Neural cell (in vitro differentiated cells): ENCODE data around the gene C3orf33. TPM values are rescaled to one million over a fixed set of nuclear protein-coding genes. Genes with fewer than 3 reads are reported as not detected.

ENCODE experiments used
- H2AFZ ChIP-seq: fragments of 200-600, 300-800 bp; sonication (generic), shearing (Covaris generic); 2 replicates; pipeline ENCODE4 v1.6.0; 2014; ENCODE audit warnings: low read depth, mild to moderate bottlenecking, antibody characterized with exemption, low read length, moderate library complexity
- H3F3A ChIP-seq: fragments of 200-600 bp; shearing (Covaris generic); 2 replicates; pipeline ENCODE4 v1.6.1; 2016; ENCODE audit warnings: mild to moderate bottlenecking, moderate library complexity, mixed read lengths, antibody characterized with exemption, low read length; ENCODE audit not compliant: insufficient read depth, poor library complexity, severe bottlenecking
- H3K27ac ChIP-seq: fragments of 200-600, 300-800 bp; sonication (generic), shearing (Covaris generic); 2 replicates; pipeline ENCODE4 v1.5.1; 2014; ENCODE audit warnings: mild to moderate bottlenecking, low read length, moderate library complexity
- H3K27me3 ChIP-seq: fragments of 300-800, 200-600 bp; sonication (generic), shearing (Covaris generic); 2 replicates; pipeline ENCODE4 v1.6.0; 2014; ENCODE audit warnings: mild to moderate bottlenecking, low read depth, low read length, moderate library complexity; ENCODE audit not compliant: insufficient read depth
- H3K36me3 ChIP-seq: fragments of 300-800, 200-600 bp; sonication (generic), shearing (Covaris generic); 2 replicates; pipeline ENCODE4 v1.5.1; 2014; ENCODE audit warnings: mild to moderate bottlenecking, antibody characterized with exemption, low read length, moderate library complexity; ENCODE audit not compliant: insufficient read depth
- H3K4me2 ChIP-seq: fragments of 300-800, 200-600 bp; sonication (generic), shearing (Covaris generic); 2 replicates; pipeline ENCODE4 v1.6.0; 2014; ENCODE audit warnings: mild to moderate bottlenecking, low read length
- H3K4me3 ChIP-seq: fragments of 300-800, 200-600 bp; sonication (generic), shearing (Covaris generic); 2 replicates; pipeline ENCODE4 v1.5.1; 2014; ENCODE audit warnings: mild to moderate bottlenecking, low read length, moderate library complexity
- H3K79me2 ChIP-seq: fragments of 200-600 bp; shearing (Covaris generic); replicated peaks from 2 replicates; pipeline ENCODE4 v1.6.0; 2014; ENCODE audit warnings: mild to moderate bottlenecking, low read length, moderate library complexity; ENCODE audit not compliant: insufficient read depth
- H3K9ac ChIP-seq: fragments of 300-800, 200-600 bp; sonication (generic), shearing (Covaris generic); 2 replicates; pipeline ENCODE4 v1.6.1; 2016; ENCODE audit warnings: mild to moderate bottlenecking, low read length, mixed read lengths
- H3K9me2 ChIP-seq: fragments of 200-600 bp; shearing (Covaris generic); 2 replicates; pipeline ENCODE4 v1.6.1; 2016; ENCODE audit warnings: mild to moderate bottlenecking, low read length, mixed read lengths; ENCODE audit not compliant: insufficient read depth
- H3K9me3 ChIP-seq: fragments of 200-600, 300-800 bp; sonication (generic), shearing (Covaris generic); 2 replicates; pipeline ENCODE4 v1.6.1; 2016; ENCODE audit warnings: mild to moderate bottlenecking, mixed run types, low read length, moderate library complexity, mixed read lengths
- H4K20me1 ChIP-seq: fragments of 200-600 bp; shearing (Covaris generic); 2 replicates; pipeline ENCODE4 v1.6.1; 2016; ENCODE audit warnings: mild to moderate bottlenecking, mixed run types; ENCODE audit not compliant: insufficient read depth
- EP300 ChIP-seq: fragments of 450-650 bp; conservative IDR thresholded peaks from 2 replicates; pipeline ENCODE4 v1.6.1; 2014; ENCODE audit warnings: antibody characterized with exemption, mild to moderate bottlenecking, moderate library complexity; ENCODE audit not compliant: poor library complexity, severe bottlenecking
- EZH2 ChIP-seq: fragments of 200-600, 300-800 bp; shearing (Covaris generic), sonication (generic); IDR thresholded peaks from 2 replicates; pipeline ENCODE4 v1.6.1; 2014; ENCODE audit warnings: antibody characterized with exemption, low read length, borderline replicate concordance, mild to moderate bottlenecking; ENCODE audit not compliant: insufficient read depth, poor library complexity, severe bottlenecking
- MXI1 ChIP-seq: fragments of 450-650 bp; conservative IDR thresholded peaks from 2 replicates; pipeline ENCODE4 v1.6.1; 2014; ENCODE audit warnings: antibody characterized with exemption, mild to moderate bottlenecking; ENCODE audit not compliant: poor library complexity, severe bottlenecking
- POLR2AphosphoS5 ChIP-seq: IDR thresholded peaks from 2 replicates; pipeline ENCODE4 v1.6.1; 2012
- RAD21 ChIP-seq: fragments of 450-650 bp; conservative IDR thresholded peaks from 2 replicates; pipeline ENCODE4 v1.6.1; 2014; ENCODE audit warnings: antibody characterized with exemption, mild to moderate bottlenecking, moderate library complexity
- SMC3 ChIP-seq: fragments of 450-650 bp; conservative IDR thresholded peaks from 2 replicates; pipeline ENCODE4 v1.6.1; 2014; ENCODE audit warnings: antibody characterized with exemption, mild to moderate bottlenecking, moderate library complexity; ENCODE audit not compliant: poor library complexity
- TAF1 ChIP-seq: IDR thresholded peaks from 2 replicates; pipeline ENCODE4 v1.6.1; 2012; ENCODE audit warnings: low read depth
- polyA plus RNA-seq: library from polyadenylated mRNA; depleted of rRNA; stranded (reverse); fragments of >200 nt; gene quantifications from 2 replicates; pipeline ENCODE4 v1.2.3, GENCODE V29; 2014
- TF ChIP-seq, protein P1 (sequence below): IDR thresholded peaks from 2 replicates; pipeline ENCODE4 v1.6.1; 2012; ENCODE audit warnings: borderline replicate concordance
- TF ChIP-seq, protein P2 (sequence below): fragments of 450-650 bp; IDR thresholded peaks from 2 replicates; pipeline ENCODE4 v1.5.1; 2014; ENCODE audit warnings: antibody characterized with exemption, mild to moderate bottlenecking, moderate library complexity; ENCODE audit not compliant: poor library complexity, severe bottlenecking

The C3orf33 gene
- polyA plus RNA-seq, 1 donor from 2014 or later: 9.8 TPM

DNA sequence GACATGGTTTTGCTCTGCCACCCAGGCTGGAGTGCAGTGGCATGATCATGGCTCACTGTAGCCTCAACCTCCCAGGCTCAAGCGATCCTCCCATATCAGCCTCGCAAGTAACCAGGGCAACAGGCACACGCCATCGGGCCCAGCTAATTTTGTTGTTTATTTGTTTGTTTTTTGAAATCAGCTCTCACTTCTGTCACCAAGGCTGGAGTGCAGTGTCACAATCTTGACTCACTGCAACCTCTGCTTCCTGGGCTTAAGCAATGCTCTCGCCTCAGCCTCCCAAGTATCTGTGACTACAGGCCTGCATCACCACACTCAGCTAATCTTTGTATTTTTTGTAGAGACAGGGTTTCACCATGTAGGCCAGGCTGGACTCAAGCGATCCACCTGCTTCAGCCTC is 35.0 kb downstream of the C3orf33 start:
- H3K36me3 ChIP-seq: no peaks in the 10 kb centered on the region
- H3K4me2 ChIP-seq: no peak overlapping the region
- no peak overlapping the region for H2AFZ ChIP-seq
- TF ChIP-seq POLR2AphosphoS5 (no peak), TAF1 (no peak), EZH2 (no peak), RAD21 (no peak), SMC3 (no peak)
- no peaks in the 10 kb centered on the region for H3K79me2 ChIP-seq
- H3K9me2 ChIP-seq: no peaks in the 10 kb centered on the region
- H3K27me3 ChIP-seq: no peaks in the 10 kb centered on the region
- H3K27ac ChIP-seq: no peak overlapping the region
- no peaks in the 10 kb centered on the region for H3K9me3 ChIP-seq
- H3K4me3 ChIP-seq: no peak overlapping the region
- H3F3A ChIP-seq: no peaks in the 10 kb centered on the region
- no peak overlapping the region for H3K9ac ChIP-seq
- no peaks in the 10 kb centered on the region for H4K20me1 ChIP-seq

DNA sequence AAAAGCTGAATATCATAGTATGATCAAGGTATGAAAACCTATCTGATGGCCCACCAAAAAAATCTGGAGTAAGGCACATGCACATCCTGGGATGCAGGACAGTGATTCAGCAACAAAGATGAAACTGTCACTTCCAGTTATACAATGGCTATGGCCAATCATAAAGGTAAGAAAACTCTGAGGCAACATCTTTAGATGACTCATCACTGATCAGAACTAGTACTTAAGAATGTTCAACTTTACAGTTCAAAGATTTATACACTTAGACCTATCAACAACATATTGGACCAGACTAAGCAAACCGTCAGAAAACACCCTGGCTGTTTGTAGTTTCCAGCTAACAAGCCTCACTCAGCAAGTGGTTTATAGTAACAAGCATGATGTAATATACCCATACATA is 39.9 kb downstream of the C3orf33 start:
- TF ChIP-seq POLR2AphosphoS5 (no peak), TAF1 (no peak), MXI1 (no peak), RAD21 (no peak), SMC3 (no peak), EP300 (no peak), EZH2 (no peak)
- TF ChIP-seq, protein P1, sequence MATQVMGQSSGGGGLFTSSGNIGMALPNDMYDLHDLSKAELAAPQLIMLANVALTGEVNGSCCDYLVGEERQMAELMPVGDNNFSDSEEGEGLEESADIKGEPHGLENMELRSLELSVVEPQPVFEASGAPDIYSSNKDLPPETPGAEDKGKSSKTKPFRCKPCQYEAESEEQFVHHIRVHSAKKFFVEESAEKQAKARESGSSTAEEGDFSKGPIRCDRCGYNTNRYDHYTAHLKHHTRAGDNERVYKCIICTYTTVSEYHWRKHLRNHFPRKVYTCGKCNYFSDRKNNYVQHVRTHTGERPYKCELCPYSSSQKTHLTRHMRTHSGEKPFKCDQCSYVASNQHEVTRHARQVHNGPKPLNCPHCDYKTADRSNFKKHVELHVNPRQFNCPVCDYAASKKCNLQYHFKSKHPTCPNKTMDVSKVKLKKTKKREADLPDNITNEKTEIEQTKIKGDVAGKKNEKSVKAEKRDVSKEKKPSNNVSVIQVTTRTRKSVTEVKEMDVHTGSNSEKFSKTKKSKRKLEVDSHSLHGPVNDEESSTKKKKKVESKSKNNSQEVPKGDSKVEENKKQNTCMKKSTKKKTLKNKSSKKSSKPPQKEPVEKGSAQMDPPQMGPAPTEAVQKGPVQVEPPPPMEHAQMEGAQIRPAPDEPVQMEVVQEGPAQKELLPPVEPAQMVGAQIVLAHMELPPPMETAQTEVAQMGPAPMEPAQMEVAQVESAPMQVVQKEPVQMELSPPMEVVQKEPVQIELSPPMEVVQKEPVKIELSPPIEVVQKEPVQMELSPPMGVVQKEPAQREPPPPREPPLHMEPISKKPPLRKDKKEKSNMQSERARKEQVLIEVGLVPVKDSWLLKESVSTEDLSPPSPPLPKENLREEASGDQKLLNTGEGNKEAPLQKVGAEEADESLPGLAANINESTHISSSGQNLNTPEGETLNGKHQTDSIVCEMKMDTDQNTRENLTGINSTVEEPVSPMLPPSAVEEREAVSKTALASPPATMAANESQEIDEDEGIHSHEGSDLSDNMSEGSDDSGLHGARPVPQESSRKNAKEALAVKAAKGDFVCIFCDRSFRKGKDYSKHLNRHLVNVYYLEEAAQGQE: no peak
- TF ChIP-seq, protein P2, sequence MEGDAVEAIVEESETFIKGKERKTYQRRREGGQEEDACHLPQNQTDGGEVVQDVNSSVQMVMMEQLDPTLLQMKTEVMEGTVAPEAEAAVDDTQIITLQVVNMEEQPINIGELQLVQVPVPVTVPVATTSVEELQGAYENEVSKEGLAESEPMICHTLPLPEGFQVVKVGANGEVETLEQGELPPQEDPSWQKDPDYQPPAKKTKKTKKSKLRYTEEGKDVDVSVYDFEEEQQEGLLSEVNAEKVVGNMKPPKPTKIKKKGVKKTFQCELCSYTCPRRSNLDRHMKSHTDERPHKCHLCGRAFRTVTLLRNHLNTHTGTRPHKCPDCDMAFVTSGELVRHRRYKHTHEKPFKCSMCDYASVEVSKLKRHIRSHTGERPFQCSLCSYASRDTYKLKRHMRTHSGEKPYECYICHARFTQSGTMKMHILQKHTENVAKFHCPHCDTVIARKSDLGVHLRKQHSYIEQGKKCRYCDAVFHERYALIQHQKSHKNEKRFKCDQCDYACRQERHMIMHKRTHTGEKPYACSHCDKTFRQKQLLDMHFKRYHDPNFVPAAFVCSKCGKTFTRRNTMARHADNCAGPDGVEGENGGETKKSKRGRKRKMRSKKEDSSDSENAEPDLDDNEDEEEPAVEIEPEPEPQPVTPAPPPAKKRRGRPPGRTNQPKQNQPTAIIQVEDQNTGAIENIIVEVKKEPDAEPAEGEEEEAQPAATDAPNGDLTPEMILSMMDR: no peak
- no peak overlapping the region for H3K27ac ChIP-seq

More for the DNA sequence above, 39.9 kb downstream of the C3orf33 start:
- Histone ChIP-seq H3K79me2 (no peaks in the 10 kb centered on the region), H3F3A (no peaks in the 10 kb centered on the region), H3K27me3 (no peaks in the 10 kb centered on the region), H3K9ac (no peak overlapping the region), H3K4me2 (no peak overlapping the region), H3K9me3 (no peaks in the 10 kb centered on the region), H3K9me2 (no peaks in the 10 kb centered on the region), H3K4me3 (no peak overlapping the region), H2AFZ (no peak overlapping the region), H3K36me3 (no peaks in the 10 kb centered on the region), H4K20me1 (no peaks in the 10 kb centered on the region)
